GM10266 (cell line): ENCODE data around the gene EXOC7.
"Not testable (repeated sequence)": the region's sequence is repeated elsewhere in the genome, so short reads cannot be mapped to it uniquely, and the experiment has no call there.

ENCODE experiments used
- DNase-seq: peaks from one replicate; pipeline ENCODE4 v3.0.0; 2012; ENCODE audit errors: extremely low spot score
- TF ChIP-seq, protein P1 (sequence below): IDR thresholded peaks from 2 replicates; pipeline ENCODE4 v1.5.1; 2012; ENCODE audit warnings: mild to moderate bottlenecking, low read depth; ENCODE audit not compliant: control insufficient read depth, insufficient read depth; ENCODE audit errors: missing control alignments

The EXOC7 gene

DNA sequence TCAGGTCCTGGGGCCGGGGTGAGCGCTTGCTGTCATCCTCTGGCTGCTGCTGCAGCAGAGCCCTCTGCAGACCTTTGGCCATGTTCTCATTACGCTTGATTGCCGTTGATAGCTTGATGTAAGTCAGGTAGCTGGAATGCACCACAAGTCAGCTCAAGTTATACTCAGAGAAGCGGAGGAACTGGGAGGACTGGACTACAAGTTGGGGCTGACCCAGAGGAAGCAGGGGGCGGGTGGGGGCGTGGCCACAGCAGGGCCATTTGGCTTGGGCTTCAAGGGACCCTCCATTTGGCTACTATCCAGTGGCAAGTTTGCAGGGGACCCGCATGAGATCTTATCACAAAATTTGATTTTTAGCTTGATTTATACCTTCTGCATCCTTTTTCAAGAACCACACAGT lies 57.5 kb downstream of the EXOC7 start:
- DNase-seq, result no peak
- TF ChIP-seq, protein P1, sequence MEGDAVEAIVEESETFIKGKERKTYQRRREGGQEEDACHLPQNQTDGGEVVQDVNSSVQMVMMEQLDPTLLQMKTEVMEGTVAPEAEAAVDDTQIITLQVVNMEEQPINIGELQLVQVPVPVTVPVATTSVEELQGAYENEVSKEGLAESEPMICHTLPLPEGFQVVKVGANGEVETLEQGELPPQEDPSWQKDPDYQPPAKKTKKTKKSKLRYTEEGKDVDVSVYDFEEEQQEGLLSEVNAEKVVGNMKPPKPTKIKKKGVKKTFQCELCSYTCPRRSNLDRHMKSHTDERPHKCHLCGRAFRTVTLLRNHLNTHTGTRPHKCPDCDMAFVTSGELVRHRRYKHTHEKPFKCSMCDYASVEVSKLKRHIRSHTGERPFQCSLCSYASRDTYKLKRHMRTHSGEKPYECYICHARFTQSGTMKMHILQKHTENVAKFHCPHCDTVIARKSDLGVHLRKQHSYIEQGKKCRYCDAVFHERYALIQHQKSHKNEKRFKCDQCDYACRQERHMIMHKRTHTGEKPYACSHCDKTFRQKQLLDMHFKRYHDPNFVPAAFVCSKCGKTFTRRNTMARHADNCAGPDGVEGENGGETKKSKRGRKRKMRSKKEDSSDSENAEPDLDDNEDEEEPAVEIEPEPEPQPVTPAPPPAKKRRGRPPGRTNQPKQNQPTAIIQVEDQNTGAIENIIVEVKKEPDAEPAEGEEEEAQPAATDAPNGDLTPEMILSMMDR, result no peak

- not testable (repeated sequence) for DNase-seq
Measured at GRCh38 chr17:76044475-76045007, 59.0 kb downstream of the EXOC7 start.

DNA sequence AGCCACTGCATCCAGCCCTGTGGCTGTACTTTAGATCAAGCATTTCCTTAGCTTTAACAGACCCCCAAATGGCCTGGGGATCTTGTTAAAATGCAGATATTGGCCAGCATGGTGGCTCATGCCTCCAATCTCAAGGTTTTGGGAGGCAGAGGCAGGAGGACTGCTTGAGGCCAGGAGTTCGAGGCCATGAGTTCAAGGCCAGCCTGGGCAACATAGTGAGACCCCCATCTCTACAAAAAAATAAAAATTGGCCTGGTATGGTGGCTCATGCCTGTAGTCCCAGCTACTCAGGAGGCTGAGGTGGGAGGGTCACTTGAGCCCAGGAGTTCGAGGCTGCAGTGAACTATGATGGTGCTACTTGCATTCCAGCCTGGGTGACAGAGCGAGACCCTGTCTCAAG lies 60.7 kb downstream of the EXOC7 start:
- not testable (repeated sequence) for DNase-seq

DNA sequence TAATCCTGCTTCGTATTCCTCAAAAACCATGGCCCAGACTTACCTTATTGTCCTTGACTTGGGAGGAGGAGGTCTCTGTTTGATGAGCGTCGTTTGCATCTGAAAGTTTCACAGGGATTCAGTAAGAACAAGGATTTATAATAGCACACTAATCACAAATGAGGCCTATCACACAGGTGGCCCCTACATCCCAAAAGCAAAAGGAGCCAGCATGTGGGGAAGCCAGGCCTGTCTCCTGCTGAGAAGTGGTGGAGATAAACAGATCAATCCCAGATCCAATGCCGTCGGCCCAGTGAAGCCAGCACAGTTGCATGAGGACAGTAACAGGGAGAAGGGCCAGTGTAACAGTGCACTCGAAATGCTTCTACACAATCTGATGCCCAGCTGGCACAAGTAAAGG lies 63.2 kb downstream of the EXOC7 start:
- TF ChIP-seq, protein P1, result no peak
- no peak for DNase-seq

DNA sequence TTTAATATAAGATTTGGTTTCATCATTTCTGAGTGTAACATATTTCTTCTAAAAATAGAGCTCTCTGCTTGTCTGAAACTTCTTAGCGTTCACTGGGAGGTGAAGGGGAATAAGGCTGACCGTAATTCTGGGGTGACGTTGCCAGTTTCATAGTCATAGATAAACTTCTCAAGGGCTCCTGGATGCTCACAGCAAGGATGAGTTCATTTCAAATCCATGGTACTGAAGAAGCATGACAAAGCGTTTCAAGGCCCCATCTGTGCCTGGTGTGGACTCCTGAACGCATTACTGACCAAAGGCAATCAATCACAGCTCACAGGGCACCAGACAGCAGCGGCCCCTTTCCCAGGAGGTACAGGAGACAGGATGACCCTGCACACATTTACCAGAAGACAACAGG lies 64.5 kb downstream of the EXOC7 start:
- no peak for DNase-seq
- TF ChIP-seq, protein P1, result no peak

DNA sequence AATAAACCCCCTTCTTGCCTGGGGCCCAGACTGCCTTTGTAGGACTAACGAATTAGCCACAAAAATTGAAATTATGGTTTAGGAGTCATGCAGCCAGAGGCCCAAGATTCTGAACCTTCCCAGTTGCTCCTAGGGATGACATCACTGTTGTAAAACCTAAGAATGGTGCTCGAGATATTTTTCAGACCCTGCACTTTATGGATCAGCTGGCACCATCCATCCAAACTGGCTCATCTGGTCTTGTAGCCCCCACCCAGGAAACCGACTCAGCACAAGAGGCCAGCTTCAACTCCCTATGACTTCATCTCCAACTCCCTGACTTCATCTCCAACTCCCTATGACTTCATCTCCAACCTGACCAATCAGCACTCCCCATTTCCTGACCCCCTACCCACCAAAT lies 65.5 kb downstream of the EXOC7 start:
- TF ChIP-seq, protein P1, result no peak
- DNase-seq, result no peak

GRCh38 chr17:76036497-76037261 lies 66.9 kb downstream of the EXOC7 start:
- DNase-seq, result no peak
- TF ChIP-seq, protein P1, result no peak

- TF ChIP-seq, protein P1, result no peak
- DNase-seq, result no peak
Measured at GRCh38 chr17:76034428-76035350, 68.9 kb downstream of the EXOC7 start.
